H1 (cell line): ENCODE results near the gene RAB34. TPM values are rescaled to one million over a fixed set of nuclear protein-coding genes. Genes with fewer than 3 reads are reported as not detected.

Experiments used
- CTCF ChIA-PET: fragments of 300-600 bp; sonication (Branson Sonifier 250); formaldehyde crosslinking; loops from one replicate; lab custom pipeline; 2021; ENCODE audit not compliant: partially characterized antibody; lab: Charles Lee
- POLR2A ChIA-PET: fragments of 300-600 bp; sonication (Branson Sonifier 250); formaldehyde crosslinking; loops from one replicate; lab custom pipeline; 2021; ENCODE audit warnings: inconsistent platforms; ENCODE audit not compliant: partially characterized antibody; lab: Charles Lee
- DNase-seq, 2 experiments: peaks; one replicate each; pipeline versions ENCODE4 v3.0.0 to v3.0.0-alpha.2; 2010 to 2022; ENCODE audit warnings: low spot score in 2 of 2, low read depth in 1 of 2, mixed read lengths in 1 of 2
- FAIRE-seq: peaks from 2 replicates; lab custom pipeline; 2011; peaks lifted over from hg19 to GRCh38; lab: Jason Lieb, UNC
- H2AFZ ChIP-seq: 2 replicates; pipeline ENCODE4 v1.8.1; 2012; ENCODE audit warnings: low read length, inconsistent platforms
- H2AK5ac ChIP-seq: 2 replicates; pipeline ENCODE4 v1.6.1; 2013; ENCODE audit warnings: low read depth, low read length
- H2BK120ac ChIP-seq: replicated peaks from 2 replicates; pipeline ENCODE3; 2013; ENCODE audit warnings: low read depth, low read length, inconsistent platforms
- H2BK12ac ChIP-seq: 2 replicates; pipeline ENCODE4 v1.6.1; 2013; ENCODE audit warnings: low read depth, low read length
- H2BK15ac ChIP-seq: 2 replicates; pipeline ENCODE4 v1.6.1; 2013; ENCODE audit warnings: low read length
- H2BK20ac ChIP-seq: 2 replicates; pipeline ENCODE4 v1.6.1; 2013; ENCODE audit warnings: low read length
- H2BK5ac ChIP-seq: 2 replicates; pipeline ENCODE4 v1.6.1; 2013; ENCODE audit warnings: low read depth, low read length
- H3K14ac ChIP-seq: 2 replicates; pipeline ENCODE4 v1.6.1; 2013; ENCODE audit warnings: inconsistent platforms; ENCODE audit not compliant: insufficient read length
- H3K18ac ChIP-seq: 2 replicates; pipeline ENCODE4 v1.6.1; 2013; ENCODE audit warnings: low read length; ENCODE audit errors: extremely low read depth
- H3K23ac ChIP-seq: 2 replicates; pipeline ENCODE4 v1.6.1; 2013; ENCODE audit warnings: inconsistent platforms; ENCODE audit not compliant: insufficient read length
- H3K23me2 ChIP-seq: 2 replicates; pipeline ENCODE4 v1.6.1; 2013; ENCODE audit warnings: low read depth, low read length
- H3K27ac ChIP-seq: 2 replicates; pipeline ENCODE4 v1.6.1; 2011; ENCODE audit warnings: low read depth, low read length, inconsistent platforms
- H3K27me3 ChIP-seq, 4 experiments: replicated peaks in 1 of 4; 1 replicate in 1 of 4; 2 replicates in 3 of 4; pipeline versions ENCODE4 v1.6.1 to v1.8.1; 2011 to 2013; ENCODE audit warnings: low read length in 3 of 4, mild to moderate bottlenecking in 3 of 4, inconsistent platforms in 2 of 4, mixed read lengths in 2 of 4, moderate library complexity in 1 of 4; ENCODE audit not compliant: control insufficient read depth in 3 of 4, insufficient read depth in 3 of 4; ENCODE audit errors: extremely low read depth in 1 of 4
- H3K36me3 ChIP-seq, 4 experiments: 2 replicates each; pipeline versions ENCODE4 v1.6.1 to v1.8.1; 2011 to 2013; ENCODE audit warnings: mild to moderate bottlenecking in 4 of 4, low read length in 3 of 4, moderate library complexity in 2 of 4, control low read depth in 1 of 4, inconsistent platforms in 1 of 4; ENCODE audit not compliant: insufficient read depth in 4 of 4, control insufficient read depth in 2 of 4
- H3K4ac ChIP-seq: replicated peaks from 2 replicates; pipeline ENCODE3; 2013; ENCODE audit warnings: low read length, low read depth, mixed read lengths, inconsistent platforms; ENCODE audit not compliant: insufficient read length
- H3K4me1 ChIP-seq, 4 experiments: replicated peaks in 1 of 4; 1 replicate in 1 of 4; 2 replicates in 3 of 4; pipeline versions ENCODE4 v1.6.1 to v1.8.1; 2011 to 2013; ENCODE audit warnings: low read length in 3 of 4, inconsistent platforms in 2 of 4, mixed read lengths in 1 of 4; ENCODE audit not compliant: insufficient read depth in 4 of 4, control insufficient read depth in 3 of 4
- H3K4me2 ChIP-seq, 2 experiments: 2 replicates each; pipeline versions ENCODE4 v1.6.1 to v1.8.1; 2011 to 2013; ENCODE audit warnings: low read depth in 2 of 2, low read length in 2 of 2, control low read depth in 1 of 2, inconsistent platforms in 1 of 2, mild to moderate bottlenecking in 1 of 2; ENCODE audit not compliant: insufficient read depth in 1 of 2
- H3K4me3 ChIP-seq, 4 experiments: fragments of 200-600, 300-600 bp in 1 of 4; sonication (generic), shearing (Covaris generic), sonication (Bioruptor Twin) in 1 of 4; 2 replicates each; pipeline versions ENCODE4 v1.5.1 to v1.8.1; 2011 to 2016; ENCODE audit warnings: low read length in 4 of 4, low read depth in 3 of 4, control low read depth in 2 of 4, inconsistent platforms in 2 of 4, mild to moderate bottlenecking in 2 of 4, mixed read lengths in 1 of 4, moderate library complexity in 1 of 4; ENCODE audit not compliant: insufficient read depth in 2 of 4; ENCODE audit errors: extremely low read depth in 1 of 4
- H3K56ac ChIP-seq: replicated peaks from 2 replicates; pipeline ENCODE3; 2013; ENCODE audit warnings: low read depth, mild to moderate bottlenecking, mixed read lengths, low read length, inconsistent platforms; ENCODE audit not compliant: insufficient read length
- H3K79me1 ChIP-seq: 2 replicates; pipeline ENCODE4 v1.6.1; 2013; ENCODE audit warnings: low read depth, low read length, control low read depth
- H3K79me2 ChIP-seq, 2 experiments: 2 replicates each; pipeline versions ENCODE4 v1.6.1 to v1.8.1; 2012 to 2013; ENCODE audit warnings: low read length in 2 of 2, mild to moderate bottlenecking in 2 of 2, inconsistent platforms in 1 of 2; ENCODE audit not compliant: insufficient read depth in 2 of 2, control insufficient read depth in 1 of 2
- H3K9ac ChIP-seq, 4 experiments: replicated peaks in 1 of 4; 1 replicate in 1 of 4; 2 replicates in 3 of 4; pipeline versions ENCODE4 v1.6.1 to v1.8.1; 2011 to 2013; ENCODE audit warnings: low read depth in 3 of 4, low read length in 3 of 4, control low read depth in 2 of 4, mild to moderate bottlenecking in 2 of 4, moderate library complexity in 2 of 4, inconsistent platforms in 1 of 4; ENCODE audit errors: extremely low read depth in 1 of 4
- H3K9me3 ChIP-seq, 2 experiments: 2 replicates each; pipeline versions ENCODE4 v1.6.1 to v1.8.1; 2012 to 2013; ENCODE audit warnings: mild to moderate bottlenecking in 2 of 2, moderate library complexity in 2 of 2, control low read depth in 1 of 2, inconsistent platforms in 1 of 2, low read depth in 1 of 2, low read length in 1 of 2, mixed read lengths in 1 of 2; ENCODE audit not compliant: insufficient read depth in 2 of 2
- H4K20me1 ChIP-seq, 2 experiments: replicated peaks in 1 of 2; 2 replicates each; pipeline versions ENCODE3 to v1.8.1; 2011 to 2013; ENCODE audit warnings: inconsistent platforms in 2 of 2, low read length in 2 of 2, mild to moderate bottlenecking in 1 of 2; ENCODE audit not compliant: insufficient read depth in 2 of 2, control insufficient read depth in 1 of 2
- H4K5ac ChIP-seq: 2 replicates; pipeline ENCODE4 v1.6.1; 2013; ENCODE audit warnings: low read length, low read depth, mixed read lengths, inconsistent platforms; ENCODE audit not compliant: insufficient read length
- H4K8ac ChIP-seq: 2 replicates; pipeline ENCODE4 v1.8.0; 2013; ENCODE audit warnings: mild to moderate bottlenecking, moderate library complexity, low read length, inconsistent platforms; ENCODE audit not compliant: insufficient read depth; ENCODE audit errors: extremely low read depth
- H4K91ac ChIP-seq: replicated peaks from 2 replicates; pipeline ENCODE3; 2013; ENCODE audit warnings: low read length, mixed read lengths, inconsistent platforms; ENCODE audit not compliant: insufficient read length
- ASH2L ChIP-seq: fragments of 200-600, 300-600 bp; sonication (generic); IDR thresholded peaks from one replicate; pipeline ENCODE4 v1.7.1; 2017; ENCODE audit warnings: low read length
- JUND ChIP-seq: IDR thresholded peaks from 2 replicates; pipeline ENCODE4 v1.6.1; 2011; ENCODE audit warnings: mild to moderate bottlenecking, improper control_type of control experiment, low read length
- WGBS, 2 experiments: shearing (Covaris generic) in 1 of 2; methylation state at CpG; one replicate each; pipeline versions ENCODE4 v1.1.6 to v1.1.7; 2013 to 2015; ENCODE audit warnings: low lambda C conversion rate in 2 of 2, mixed read lengths in 2 of 2, inconsistent platforms in 1 of 2, low coverage in 1 of 2, missing lambda C conversion rate in 1 of 2; ENCODE audit not compliant: insufficient replicate concordance in 2 of 2, insufficient coverage in 1 of 2, insufficient read length in 1 of 2; ENCODE audit errors: extremely low coverage in 1 of 2, missing lambda C conversion rate in 1 of 2; 5-methylcytosine and 5-hydroxymethylcytosine counted together
- polyA plus RNA-seq, 7 experiments: library from polyadenylated mRNA; depleted of rRNA in 3 of 7; stranded (reverse) in 5 of 7; unstranded in 2 of 7; fragments of >200 nt in 5 of 7; fragments of 200-250 nt in 2 of 7; gene quantifications; 1 replicate in 5 of 7; 2 replicates in 1 of 7; 4 replicates in 1 of 7; pipeline versions ENCODE4 v1.2.1 to v1.2.3, GENCODE V29; 2011 to 2013; ENCODE audit warnings: missing spikeins in 2 of 7, mixed read lengths in 2 of 7
- total RNA-seq: library from RNA; stranded (reverse); fragmentation: NEBNext Ultra II Directional; extraction: Animal tissue kit (Norgen Biotek cat#: 25700); gene quantifications from 2 replicates; pipeline ENCODE4 v1.2.1, GENCODE V29; 2021

RAB34 gene
- total and polyA plus RNA-seq, 2 of the 8 experiments (the other 6 are each of a cell fraction or from before 2014, with no cell fraction given), result 237 to 305 TPM

DNA sequence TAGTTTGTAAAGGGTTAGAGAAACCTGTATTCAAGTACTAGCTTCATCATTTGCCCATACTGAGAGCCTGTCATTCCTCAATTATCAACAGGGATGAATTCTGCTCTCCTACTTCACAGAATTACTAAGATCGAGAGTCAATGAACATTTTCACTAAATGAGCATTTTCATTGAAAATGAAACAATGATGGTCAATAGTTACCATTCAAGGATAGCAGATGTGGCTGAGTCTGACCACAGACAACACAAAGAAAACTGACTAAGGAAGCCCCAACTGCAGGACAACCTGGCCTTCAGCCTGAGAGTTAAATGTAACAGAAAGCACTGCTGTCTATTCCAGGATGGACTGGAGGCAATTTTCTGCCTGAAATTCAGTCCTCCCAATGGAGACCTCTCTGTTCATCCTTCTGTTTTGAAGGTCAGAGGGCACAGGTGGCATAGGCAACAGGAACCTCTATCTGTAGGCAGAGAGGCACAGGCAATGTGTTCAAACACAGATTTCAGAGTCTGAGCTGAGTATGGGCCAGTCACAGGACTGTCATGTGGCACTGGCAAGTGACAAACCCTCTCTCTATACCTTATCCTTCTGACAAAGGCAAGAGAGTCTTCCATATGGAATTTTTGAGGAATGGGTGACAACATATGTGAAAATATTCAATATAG is 45.6 kb upstream of the RAB34 start:
- H4K20me1 ChIP-seq, result peaks cover 0 to 4% of the 10 kb centered on the region in 2 experiments
- H3K27ac ChIP-seq, result no peak overlapping the region
- CTCF ChIA-PET, result interaction anchor here (0.6 to 7.3 kb wide), 55 partner anchors 10 to 1163 kb away, joined by 3 to 134 read pairs (median 7); partner anchors contain the start of genes DHRS13, FAM222B, FLOT2 and NEK8
- no peak overlapping the region for H4K5ac ChIP-seq
- H3K36me3 ChIP-seq, result peaks cover 14 to 33% (median 25%) of the 10 kb centered on the region in 4 experiments; a peak in 7 of 8 replicates
- H2AK5ac ChIP-seq, result peak overlapping the region; percentile 68; the same call in 1 of the 2 replicates
- H4K91ac ChIP-seq, result peak overlapping the region; percentile 76
- H3K4me2 ChIP-seq, result no peak overlapping the region
- WGBS, 2 experiments, result 90% methylated on average over 1 of the region's 1 CpG; no CpG with 5 or more reads in 1 of the 2 experiments
- H3K9me3 ChIP-seq, result no peaks in the 10 kb centered on the region
- TF ChIP-seq JUND (no peak), ASH2L (no peak)
- TF ChIP-seq, all 59 proteins: peak for 0
- H2AFZ ChIP-seq, result no peak overlapping the region
- peaks cover 9 to 25% (median 18%) of the 10 kb centered on the region in 4 experiments for H3K4me1 ChIP-seq
- no peak overlapping the region for H4K8ac ChIP-seq
- H2BK120ac ChIP-seq, result no peak overlapping the region
- peak overlapping the region; percentile 98 for H2BK20ac ChIP-seq
- no peak overlapping the region for H3K4me3 ChIP-seq
- H3K4ac ChIP-seq, result peak overlapping the region; percentile 1
- H3K23ac ChIP-seq, result no peak overlapping the region
- H2BK15ac ChIP-seq, result peak overlapping the region; percentile 95; the same call in 1 of the 2 replicates
- H3K18ac ChIP-seq, result peak overlapping the region; percentile 20; the same call in 1 of the 2 replicates
- no peak overlapping the region for H3K9ac ChIP-seq
- H2BK5ac ChIP-seq, result peak overlapping the region; percentile 29; the same call in 1 of the 2 replicates
- H3K27me3 ChIP-seq, result no peaks in the 10 kb centered on the region
- peaks cover 0 to 10% of the 10 kb centered on the region in 2 experiments; a peak in 1 of 4 replicates for H3K79me2 ChIP-seq
- peak overlapping the region; percentile 76; the same call in 1 of the 2 replicates for H2BK12ac ChIP-seq
- peaks cover 2% of the 10 kb centered on the region; the same call in 1 of the 2 replicates for H3K79me1 ChIP-seq
- FAIRE-seq, result no peak
- no peaks in the 10 kb centered on the region for H3K23me2 ChIP-seq
- no peak overlapping the region for H3K14ac ChIP-seq
- DNase-seq, result no peak
- POLR2A ChIA-PET, result interaction anchor here (0.7 to 11.4 kb wide), 16 partner anchors 15 to 134 kb away, joined by 3 to 240 read pairs (median 4); partner anchors contain the start of genes FLOT2, TLCD1 and TRAF4
- no peak overlapping the region for H3K56ac ChIP-seq
